ENCODE data around the gene RNF214. TPM values are rescaled to one million over a fixed set of nuclear protein-coding genes. Genes with fewer than 3 reads are reported as not detected.

RNF214 gene
- polyA plus RNA-seq, 1 experiment = 15.1 TPM

DNA sequence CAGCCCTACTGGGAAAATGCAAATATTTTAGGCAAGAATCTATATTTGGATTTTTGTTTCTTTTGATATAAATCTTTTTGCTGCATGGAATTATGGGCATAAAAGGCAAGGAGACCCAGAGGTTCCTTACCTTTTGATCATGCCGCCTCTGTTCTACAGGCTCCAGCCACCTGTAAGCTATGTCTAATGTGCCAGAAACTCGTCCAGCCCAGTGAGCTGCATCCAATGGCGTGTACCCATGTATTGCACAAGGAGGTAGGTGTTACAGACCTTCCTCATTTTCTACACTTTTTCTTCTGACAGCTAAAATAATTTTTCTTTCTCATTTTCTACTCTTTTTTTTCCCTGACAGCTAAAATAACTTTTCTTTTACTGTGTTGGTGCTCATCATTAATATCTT lies 50.5 kb downstream of the RNF214 start:
- POLR2A ChIA-PET = no interaction called here
- Histone ChIP-seq H3K27me3 (ENCODE audit: control insufficient read depth, insufficient read depth, low read length) (no peaks in the 10 kb centered on the region), H3K9me3 (ENCODE audit: control insufficient read depth, insufficient read depth, low read length) (no peaks in the 10 kb centered on the region), H3K27ac (ENCODE audit: low read depth, low read length) (no peak overlapping the region), H3K4me3 (ENCODE audit: low read depth, low read length) (no peak overlapping the region)
- TF ChIP-seq, protein P1, sequence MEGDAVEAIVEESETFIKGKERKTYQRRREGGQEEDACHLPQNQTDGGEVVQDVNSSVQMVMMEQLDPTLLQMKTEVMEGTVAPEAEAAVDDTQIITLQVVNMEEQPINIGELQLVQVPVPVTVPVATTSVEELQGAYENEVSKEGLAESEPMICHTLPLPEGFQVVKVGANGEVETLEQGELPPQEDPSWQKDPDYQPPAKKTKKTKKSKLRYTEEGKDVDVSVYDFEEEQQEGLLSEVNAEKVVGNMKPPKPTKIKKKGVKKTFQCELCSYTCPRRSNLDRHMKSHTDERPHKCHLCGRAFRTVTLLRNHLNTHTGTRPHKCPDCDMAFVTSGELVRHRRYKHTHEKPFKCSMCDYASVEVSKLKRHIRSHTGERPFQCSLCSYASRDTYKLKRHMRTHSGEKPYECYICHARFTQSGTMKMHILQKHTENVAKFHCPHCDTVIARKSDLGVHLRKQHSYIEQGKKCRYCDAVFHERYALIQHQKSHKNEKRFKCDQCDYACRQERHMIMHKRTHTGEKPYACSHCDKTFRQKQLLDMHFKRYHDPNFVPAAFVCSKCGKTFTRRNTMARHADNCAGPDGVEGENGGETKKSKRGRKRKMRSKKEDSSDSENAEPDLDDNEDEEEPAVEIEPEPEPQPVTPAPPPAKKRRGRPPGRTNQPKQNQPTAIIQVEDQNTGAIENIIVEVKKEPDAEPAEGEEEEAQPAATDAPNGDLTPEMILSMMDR (IDR thresholded peaks at IDR 0.05; ENCODE audit: low read depth, low read length) = no peak
- CTCF ChIA-PET = no interaction called here
- no peak for DNase-seq (ENCODE audit: low read depth, low spot score)

GRCh38 chr11:117284053-117284452 lies 51.6 kb downstream of the RNF214 start:
- H3K9me3 ChIP-seq (ENCODE audit: control insufficient read depth, insufficient read depth, low read length) = no peaks in the 10 kb centered on the region
- no peak overlapping the region for H3K4me3 ChIP-seq (ENCODE audit: low read depth, low read length)
- H3K27me3 ChIP-seq (ENCODE audit: control insufficient read depth, insufficient read depth, low read length) = no peaks in the 10 kb centered on the region
- TF ChIP-seq, protein P1 (IDR thresholded peaks at IDR 0.05; ENCODE audit: low read depth, low read length) = no peak
- H3K27ac ChIP-seq (ENCODE audit: low read depth, low read length) = no peak overlapping the region
- no peak for DNase-seq (ENCODE audit: low read depth, low spot score)
- ChIA-PET POLR2A (no interaction called here), CTCF (no interaction called here)

DNA sequence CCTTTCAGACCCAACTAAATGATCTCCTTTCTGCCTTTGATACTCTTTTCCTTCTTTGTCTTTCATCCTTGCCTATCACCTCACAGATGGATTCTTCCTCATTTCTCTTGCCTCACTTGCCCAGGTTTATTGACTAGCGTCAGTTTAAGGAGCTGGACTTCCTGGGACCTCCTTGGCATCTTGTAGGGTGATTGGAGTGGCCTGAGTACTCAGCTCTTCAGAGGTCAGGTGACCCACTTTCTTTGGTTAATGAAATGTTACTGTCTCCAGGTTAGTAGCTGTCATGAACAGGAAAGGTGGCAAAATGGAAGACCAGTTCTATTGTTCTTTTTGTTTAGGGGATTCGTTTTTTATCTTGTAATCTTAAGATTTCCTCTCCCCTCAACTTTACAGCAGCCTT lies 54.1 kb downstream of the RNF214 start:
- Histone ChIP-seq H3K27me3 (ENCODE audit: control insufficient read depth, insufficient read depth, low read length) (no peaks in the 10 kb centered on the region), H3K4me3 (ENCODE audit: low read depth, low read length) (no peak overlapping the region), H3K27ac (ENCODE audit: low read depth, low read length) (no peak overlapping the region), H3K9me3 (ENCODE audit: control insufficient read depth, insufficient read depth, low read length) (no peaks in the 10 kb centered on the region)
- ChIA-PET POLR2A (interaction anchor here (0.5 kb wide), 1 partner anchor 92 kb away, joined by 3 read pairs; no protein-coding TSS in a partner anchor), CTCF (interaction anchor here (1.3 kb wide), 1 partner anchor 47 kb away, joined by 3 read pairs; no protein-coding TSS in a partner anchor)
- TF ChIP-seq, protein P1 (IDR thresholded peaks at IDR 0.05; ENCODE audit: low read depth, low read length) = no peak
- DNase-seq (ENCODE audit: low read depth, low spot score) = no peak

DNA sequence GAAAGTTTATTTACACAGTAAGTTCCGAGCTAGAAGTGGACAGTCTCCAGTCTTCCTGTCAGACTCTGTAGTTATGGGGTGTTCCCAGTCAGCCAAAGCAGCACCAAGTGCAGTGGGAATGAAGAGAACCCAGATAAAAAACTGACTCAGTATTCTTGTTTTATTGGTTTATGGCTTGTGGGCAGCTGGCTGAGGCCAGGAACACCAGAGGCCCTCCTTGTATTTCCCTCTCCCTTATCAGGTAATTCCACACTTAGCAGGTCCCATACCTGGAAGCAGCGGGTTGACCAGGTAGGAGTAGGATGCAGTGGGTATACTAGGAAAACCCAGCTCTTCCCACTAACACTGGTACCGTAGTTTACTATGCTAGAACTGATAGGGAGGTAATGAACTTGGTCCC lies 55.2 kb downstream of the RNF214 start:
- POLR2A ChIA-PET = no interaction called here
- CTCF ChIA-PET = interaction anchor here (1.1 kb wide), 1 partner anchor 496 kb away, joined by 3 read pairs; the partner anchor contains the start of gene APOA5

GRCh38 chr11:117289795-117290194 lies 57.3 kb downstream of the RNF214 start:
- no peak for DNase-seq (ENCODE audit: low read depth, low spot score)
- no peaks in the 10 kb centered on the region for H3K27me3 ChIP-seq (ENCODE audit: control insufficient read depth, insufficient read depth, low read length)
- no peaks in the 10 kb centered on the region for H3K9me3 ChIP-seq (ENCODE audit: control insufficient read depth, insufficient read depth, low read length)
- TF ChIP-seq, protein P1 (IDR thresholded peaks at IDR 0.05; ENCODE audit: low read depth, low read length) = no peak
- H3K4me3 ChIP-seq (ENCODE audit: low read depth, low read length) = no peak overlapping the region
- ChIA-PET POLR2A (no interaction called here), CTCF (no interaction called here)
- no peak overlapping the region for H3K27ac ChIP-seq (ENCODE audit: low read depth, low read length)

More for the DNA sequence above, 55.2 kb downstream of the RNF214 start:
- TF ChIP-seq, protein P1 (IDR thresholded peaks at IDR 0.05; ENCODE audit: low read depth, low read length) = no peak
- H3K27me3 ChIP-seq (ENCODE audit: control insufficient read depth, insufficient read depth, low read length) = no peaks in the 10 kb centered on the region
- no peaks in the 10 kb centered on the region for H3K9me3 ChIP-seq (ENCODE audit: control insufficient read depth, insufficient read depth, low read length)
- no peak for DNase-seq (ENCODE audit: low read depth, low spot score)
- no peak overlapping the region for H3K4me3 ChIP-seq (ENCODE audit: low read depth, low read length)
- H3K27ac ChIP-seq (ENCODE audit: low read depth, low read length) = no peak overlapping the region

Measured in AG04450 (cell line).